Panc1 (cell line): ENCODE measurements around the gene PPP4R2. TPM values are rescaled to one million over a fixed set of nuclear protein-coding genes. Genes with fewer than 3 reads are reported as not detected.

Source experiments
- ATAC-seq: fragments of 200-7000 bp; cut with Tn5 transposase; 2 replicates; pipeline ENCODE4 v1.9.1; 2020; ENCODE audit warnings: mild to moderate bottlenecking, moderate library complexity
- BruUV-seq: library from RNA; stranded (reverse); fragments of 400-500 nt; replicated peaks from 2 replicates; lab custom pipeline; 2021; lab: Mats Ljungman, UMichigan
- CTCF ChIA-PET: fragments of 300-600 bp; sonication (Branson Sonifier 250); formaldehyde crosslinking; loops from one replicate; lab custom pipeline; 2022; ENCODE audit warnings: antibody characterized with exemption; lab: Charles Lee
- POLR2A ChIA-PET: fragments of 300-600 bp; sonication (Branson Sonifier 250); formaldehyde crosslinking; loops from one replicate; lab custom pipeline; 2022; ENCODE audit warnings: antibody characterized with exemption; lab: Charles Lee
- DNase-seq: peaks from one replicate; pipeline ENCODE4 v3.0.0-alpha.2; 2010; ENCODE audit warnings: low read depth, low spot score
- H3K27ac ChIP-seq: 2 replicates; pipeline ENCODE4 v1.5.1; 2011; ENCODE audit warnings: mild to moderate bottlenecking, low read length, inconsistent platforms
- H3K27me3 ChIP-seq: fragments of 200-500 bp; sonication (Bioruptor generic); 2 replicates; pipeline ENCODE4 v1.6.0; 2014; ENCODE audit warnings: low read length, inconsistent platforms; ENCODE audit not compliant: control insufficient read depth, insufficient read depth
- H3K36me3 ChIP-seq: fragments of 200-500 bp; sonication (Bioruptor generic); 2 replicates; pipeline ENCODE4 v1.5.1; 2014; ENCODE audit warnings: inconsistent platforms, mild to moderate bottlenecking, low read length, moderate library complexity; ENCODE audit not compliant: control insufficient read depth, insufficient read depth
- H3K4me1 ChIP-seq: 2 replicates; pipeline ENCODE4 v1.5.1; 2011; ENCODE audit warnings: inconsistent platforms, mild to moderate bottlenecking, low read length, moderate library complexity; ENCODE audit not compliant: control insufficient read depth, insufficient read depth
- H3K4me3 ChIP-seq, 2 experiments: 2 replicates each; pipeline ENCODE4 v1.5.1; 2011 to 2012; ENCODE audit warnings: low read depth in 2 of 2, low read length in 2 of 2, mild to moderate bottlenecking in 2 of 2, inconsistent platforms in 1 of 2, moderate library complexity in 1 of 2
- H3K9me3 ChIP-seq: fragments of 200-500 bp; sonication (Bioruptor generic); 2 replicates; pipeline ENCODE4 v1.5.1; 2014; ENCODE audit warnings: low read depth, mild to moderate bottlenecking, inconsistent platforms, low read length, moderate library complexity; ENCODE audit not compliant: control insufficient read depth, insufficient read depth
- POLR2AphosphoS5 ChIP-seq: IDR thresholded peaks from 2 replicates; pipeline ENCODE4 v1.6.1; 2012; ENCODE audit warnings: mild to moderate bottlenecking, low read depth, low read length, moderate library complexity
- REST ChIP-seq, 2 experiments: IDR thresholded peaks; 2 replicates each; pipeline ENCODE4 v1.6.1; 2011 to 2012; ENCODE audit warnings: low read depth in 2 of 2, control low read depth in 1 of 2, low read length in 1 of 2, mild to moderate bottlenecking in 1 of 2, moderate library complexity in 1 of 2; ENCODE audit not compliant: insufficient read depth in 1 of 2
- SIN3A ChIP-seq: IDR thresholded peaks from 2 replicates; pipeline ENCODE4 v1.6.1; 2012; ENCODE audit warnings: low read depth, mild to moderate bottlenecking, low read length, moderate library complexity, borderline replicate concordance; ENCODE audit not compliant: insufficient read depth
- TCF7L2 ChIP-seq: IDR thresholded peaks from 2 replicates; pipeline ENCODE4 v1.6.1; 2011; ENCODE audit warnings: mild to moderate bottlenecking, low read depth, low read length, inconsistent platforms
- in situ Hi-C: cut with HindIII; loops from 2 replicates; pipeline ENCODE4 v1.10.0; 2016; ENCODE audit warnings: low sequenced_read_pairs, low pct_unique_long_range_greater_than_20kb
- intact Hi-C: fragments of 100-400 bp; cut with micrococcal nuclease; formaldehyde crosslinking; loops from one replicate; pipeline ENCODE4 v1.10.0; 2022; ENCODE audit not compliant: unreplicated experiment
- total RNA-seq: library from RNA; stranded (reverse); gene quantifications from one replicate; pipeline ENCODE4 v1.2.1, GENCODE V29; 2021; ENCODE audit not compliant: unreplicated experiment
- TF ChIP-seq, protein P1 (sequence below): fragments of 450-650 bp; IDR thresholded peaks from 2 replicates; pipeline ENCODE4 v1.5.1; 2017; ENCODE audit warnings: mild to moderate bottlenecking

Gene PPP4R2
- total RNA-seq, 1 experiment from 2014 or later, result 59.8 TPM

GRCh38 chr3:72968266-72968664 lies 28.3 kb upstream of the PPP4R2 start:
- no peaks in the 10 kb centered on the region for H3K9me3 ChIP-seq
- no TSS peak for BruUV-seq
- H3K4me1 ChIP-seq, result no peaks in the 10 kb centered on the region
- in situ Hi-C loops (no loop called here), intact Hi-C loops (no loop called here)
- POLR2A ChIA-PET, result no interaction called here
- H3K36me3 ChIP-seq, result no peaks in the 10 kb centered on the region
- CTCF ChIA-PET, result no interaction called here
- DNase-seq, result no peak
- no peaks in the 10 kb centered on the region for H3K27me3 ChIP-seq
- TF ChIP-seq SIN3A, result no peak
- no peak for TF ChIP-seq TCF7L2
- no peak for TF ChIP-seq REST (IDR thresholded peaks at IDR 0.05; ENCODE audit: insufficient read depth in 1 of 2, low read depth in 2 of 2, low read length in 1 of 2)
- TF ChIP-seq, protein P1, sequence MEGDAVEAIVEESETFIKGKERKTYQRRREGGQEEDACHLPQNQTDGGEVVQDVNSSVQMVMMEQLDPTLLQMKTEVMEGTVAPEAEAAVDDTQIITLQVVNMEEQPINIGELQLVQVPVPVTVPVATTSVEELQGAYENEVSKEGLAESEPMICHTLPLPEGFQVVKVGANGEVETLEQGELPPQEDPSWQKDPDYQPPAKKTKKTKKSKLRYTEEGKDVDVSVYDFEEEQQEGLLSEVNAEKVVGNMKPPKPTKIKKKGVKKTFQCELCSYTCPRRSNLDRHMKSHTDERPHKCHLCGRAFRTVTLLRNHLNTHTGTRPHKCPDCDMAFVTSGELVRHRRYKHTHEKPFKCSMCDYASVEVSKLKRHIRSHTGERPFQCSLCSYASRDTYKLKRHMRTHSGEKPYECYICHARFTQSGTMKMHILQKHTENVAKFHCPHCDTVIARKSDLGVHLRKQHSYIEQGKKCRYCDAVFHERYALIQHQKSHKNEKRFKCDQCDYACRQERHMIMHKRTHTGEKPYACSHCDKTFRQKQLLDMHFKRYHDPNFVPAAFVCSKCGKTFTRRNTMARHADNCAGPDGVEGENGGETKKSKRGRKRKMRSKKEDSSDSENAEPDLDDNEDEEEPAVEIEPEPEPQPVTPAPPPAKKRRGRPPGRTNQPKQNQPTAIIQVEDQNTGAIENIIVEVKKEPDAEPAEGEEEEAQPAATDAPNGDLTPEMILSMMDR, result no peak
- no peak for TF ChIP-seq POLR2AphosphoS5
- ATAC-seq, result no peak
- no peak overlapping the region for H3K27ac ChIP-seq
- no peak overlapping the region for H3K4me3 ChIP-seq

- ATAC-seq (no peak), DNase-seq (no peak)
- Histone ChIP-seq H3K36me3 (no peaks in the 10 kb centered on the region), H3K9me3 (no peaks in the 10 kb centered on the region), H3K27me3 (no peaks in the 10 kb centered on the region), H3K27ac (no peak overlapping the region), H3K4me3 (no peak overlapping the region), H3K4me1 (no peaks in the 10 kb centered on the region)
- POLR2A ChIA-PET, result no interaction called here
- BruUV-seq, result no TSS peak
- TF ChIP-seq REST (IDR thresholded peaks at IDR 0.05; ENCODE audit: insufficient read depth in 1 of 2, low read depth in 2 of 2, low read length in 1 of 2) (no peak), POLR2AphosphoS5 (no peak), SIN3A (no peak)
- TF ChIP-seq, protein P1, result no peak
- in situ Hi-C loops (no loop called here), intact Hi-C loops (no loop called here)
- CTCF ChIA-PET, result no interaction called here
Measured at GRCh38 chr3:72969766-72970165, 26.8 kb upstream of the PPP4R2 start.
